ENCODE measurements around the gene ANTKMT.
A peak's percentile ranks its signal among the peaks of the same experiment; 100 is the strongest.

ANTKMT gene

GRCh38 chr16:720990-721764, at the start of gene ANTKMT:
TSS of gene ANTKMT (plus strand) at chr16:721146. CDS start at chr16:721275, 129 bp downstream.
- in situ Hi-C loops (cut with HindIII; ENCODE audit: low pct_ligation_motif_present, low pct_unique_long_range_greater_than_20kb, low sequenced_read_pairs), result no loop called here
- peak; percentile 91 for DNase-seq

GRCh38 chr16:671353-672131, 49.4 kb upstream of the ANTKMT start:
- in situ Hi-C loops (cut with HindIII; ENCODE audit: low pct_ligation_motif_present, low pct_unique_long_range_greater_than_20kb, low sequenced_read_pairs), result no loop called here

DNA sequence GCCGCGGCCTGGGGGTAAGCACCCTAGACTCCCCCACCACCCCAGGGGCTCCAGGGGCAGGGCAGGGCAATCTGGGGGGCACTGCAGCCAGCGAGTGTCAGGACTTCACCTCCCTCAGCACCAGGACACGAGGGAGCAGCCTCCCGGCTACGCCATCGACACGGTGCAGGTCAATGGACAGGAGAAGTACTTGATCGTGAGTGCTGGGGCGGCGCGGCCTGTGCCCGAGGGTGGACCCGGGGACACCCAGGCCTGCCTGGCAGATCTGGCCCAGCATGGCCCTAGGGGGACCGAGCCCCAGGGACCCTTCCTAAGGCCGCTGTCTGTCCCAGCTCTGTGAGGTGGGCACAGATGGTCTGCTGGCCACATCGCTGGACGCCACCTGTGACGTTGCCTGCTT, 48.6 kb upstream of the ANTKMT start:
- no peak for DNase-seq
- in situ Hi-C loops (cut with HindIII; ENCODE audit: low pct_ligation_motif_present, low pct_unique_long_range_greater_than_20kb, low sequenced_read_pairs), result no loop called here

More at GRCh38 chr16:671353-672131, 49.4 kb upstream of the ANTKMT start:
- no peak for DNase-seq

DNA sequence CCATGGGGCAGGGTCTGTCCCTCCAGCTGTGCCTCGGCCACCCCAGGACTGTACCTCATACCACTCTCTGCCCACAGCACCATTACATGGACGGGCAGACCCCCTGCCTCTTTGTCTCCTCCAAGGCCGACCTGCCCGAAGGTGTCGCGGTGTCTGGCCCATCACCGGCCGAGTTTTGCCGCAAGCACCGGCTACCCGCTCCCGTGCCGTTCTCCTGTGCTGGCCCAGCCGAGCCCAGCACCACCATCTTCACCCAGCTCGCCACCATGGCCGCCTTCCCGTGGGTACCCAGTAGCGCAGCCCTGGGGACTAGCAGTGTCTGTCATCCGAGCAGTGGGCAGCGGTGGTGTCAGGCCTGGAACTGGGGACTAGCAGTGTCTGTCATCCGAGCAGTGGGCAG, 48.1 kb upstream of the ANTKMT start:
- DNase-seq, result no peak
- in situ Hi-C loops (cut with HindIII; ENCODE audit: low pct_ligation_motif_present, low pct_unique_long_range_greater_than_20kb, low sequenced_read_pairs), result no loop called here

DNA sequence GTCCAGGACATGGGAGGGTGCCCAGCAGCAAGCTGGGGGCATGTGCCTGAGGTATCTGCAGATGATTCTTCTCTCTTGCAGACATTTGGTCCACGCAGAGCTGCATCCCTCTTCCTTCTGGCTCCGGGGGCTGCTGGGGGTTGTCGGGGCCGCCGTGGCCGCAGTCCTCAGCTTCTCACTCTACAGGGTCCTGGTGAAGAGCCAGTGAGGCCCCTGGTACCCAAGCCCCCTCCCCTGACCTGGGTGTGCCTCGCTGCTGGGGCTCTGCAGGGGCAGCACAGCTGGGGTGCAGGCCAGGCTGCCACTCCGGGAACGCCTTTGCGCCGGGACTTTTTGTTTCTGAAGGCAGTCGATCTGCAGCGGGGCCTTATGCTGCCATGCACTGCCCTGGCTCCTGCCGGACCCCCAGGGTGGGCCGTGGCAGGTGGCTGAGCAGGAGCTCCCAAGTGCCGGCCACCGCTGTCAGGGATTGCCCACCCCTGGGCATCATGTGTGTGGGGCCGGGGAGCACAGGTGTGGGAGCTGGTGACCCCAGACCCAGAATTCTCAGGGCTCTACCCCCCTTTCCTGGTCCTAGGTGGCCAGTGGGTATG, 47.5 kb upstream of the ANTKMT start:
- in situ Hi-C loops (cut with HindIII; ENCODE audit: low pct_ligation_motif_present, low pct_unique_long_range_greater_than_20kb, low sequenced_read_pairs), result no loop called here
- no peak for DNase-seq

DNA sequence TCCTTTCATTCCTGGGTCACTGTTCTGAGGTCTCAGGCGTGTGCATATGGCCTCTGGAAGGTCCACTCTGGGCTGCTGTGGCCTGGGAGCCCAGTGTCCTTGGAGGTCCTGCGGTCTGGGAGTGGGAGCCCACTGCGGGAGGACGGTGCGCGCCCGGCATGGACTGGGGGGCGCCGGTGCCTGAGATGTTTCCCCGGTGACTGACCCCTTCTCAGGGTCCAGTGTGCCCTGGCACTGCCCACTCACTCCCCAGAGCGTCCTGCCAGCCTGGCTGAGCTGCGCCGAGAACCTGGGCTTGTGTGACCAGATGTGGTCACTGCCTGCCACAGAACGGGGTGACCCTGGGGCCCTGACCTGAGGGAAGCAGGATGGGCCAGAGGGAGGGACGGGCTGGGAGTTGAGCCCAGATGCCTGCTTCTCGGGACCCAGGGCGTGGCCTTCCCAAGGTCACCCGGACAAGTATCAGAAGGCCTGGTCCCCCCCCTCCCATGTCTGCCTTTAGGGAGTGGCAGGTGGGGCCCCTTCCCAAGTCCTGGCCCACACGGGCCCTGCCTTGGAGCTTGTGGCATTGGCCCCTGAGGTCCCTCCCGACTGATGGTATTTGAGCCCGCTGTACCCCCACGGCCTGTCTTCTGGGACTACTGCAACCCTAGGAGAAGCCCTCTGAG, 46.6 kb upstream of the ANTKMT start:
- in situ Hi-C loops (cut with HindIII; ENCODE audit: low pct_ligation_motif_present, low pct_unique_long_range_greater_than_20kb, low sequenced_read_pairs), result no loop called here
- DNase-seq, result no peak

DNA sequence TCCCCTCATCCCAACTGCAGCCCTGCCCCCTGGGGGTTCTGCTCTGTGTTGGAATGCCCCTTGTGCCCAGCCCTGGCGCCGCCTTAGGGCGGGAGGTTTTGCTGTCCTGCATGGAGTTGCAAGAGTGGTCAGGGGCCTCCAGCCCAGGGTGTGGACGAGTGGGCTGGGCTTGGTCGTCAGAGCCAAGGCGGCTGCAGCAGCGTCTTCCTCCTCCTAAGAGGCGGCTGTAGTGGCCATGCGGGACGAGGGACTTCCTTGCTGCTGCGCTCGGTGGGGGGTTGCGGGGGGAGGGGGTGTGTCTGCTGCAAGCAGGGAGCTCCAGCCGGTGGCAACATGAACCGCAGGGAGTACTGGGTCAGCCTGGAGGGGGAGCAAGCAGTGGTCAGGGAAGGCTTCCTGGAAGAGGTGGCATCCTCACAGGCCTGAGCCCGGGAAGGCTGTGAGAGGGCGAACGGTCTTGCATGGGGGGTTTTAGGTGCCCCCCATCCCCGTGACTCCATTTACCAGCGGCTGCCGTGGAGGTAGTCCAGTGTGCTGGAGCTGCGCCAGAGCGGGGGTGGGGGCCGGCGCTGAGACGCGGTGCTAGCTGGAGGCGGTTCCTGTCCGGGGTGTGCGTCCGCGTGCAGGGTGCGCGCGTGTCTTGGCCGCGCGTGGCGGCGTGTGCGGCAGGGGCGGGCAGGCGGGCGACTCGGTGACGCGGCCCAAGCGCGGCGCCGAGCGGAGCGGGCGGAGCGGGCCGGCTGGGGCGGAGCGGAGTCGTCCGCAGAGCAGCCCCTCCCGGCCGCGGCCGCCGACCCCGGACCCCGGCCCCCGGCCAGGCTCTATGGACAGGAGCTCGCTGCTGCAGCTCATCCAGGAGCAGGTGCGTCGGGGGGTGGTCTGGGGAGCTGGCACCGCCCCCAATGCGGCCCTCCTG, 45.7 kb upstream of the ANTKMT start, which contains the start of gene RHBDL1:
Gene RHBDL1, plus strand, starts transcription at position 704 of the 916 bp plus-strand sequence. Its CDS starts 120 bp downstream, at position 824.
- in situ Hi-C loops (cut with HindIII; ENCODE audit: low pct_ligation_motif_present, low pct_unique_long_range_greater_than_20kb, low sequenced_read_pairs), result no loop called here
- DNase-seq, result peak; percentile 58

- in situ Hi-C loops (cut with HindIII; ENCODE audit: low pct_ligation_motif_present, low pct_unique_long_range_greater_than_20kb, low sequenced_read_pairs), result no loop called here
- DNase-seq, result no peak
Measured at GRCh38 chr16:675884-676564, 44.9 kb upstream of the ANTKMT start.

DNA sequence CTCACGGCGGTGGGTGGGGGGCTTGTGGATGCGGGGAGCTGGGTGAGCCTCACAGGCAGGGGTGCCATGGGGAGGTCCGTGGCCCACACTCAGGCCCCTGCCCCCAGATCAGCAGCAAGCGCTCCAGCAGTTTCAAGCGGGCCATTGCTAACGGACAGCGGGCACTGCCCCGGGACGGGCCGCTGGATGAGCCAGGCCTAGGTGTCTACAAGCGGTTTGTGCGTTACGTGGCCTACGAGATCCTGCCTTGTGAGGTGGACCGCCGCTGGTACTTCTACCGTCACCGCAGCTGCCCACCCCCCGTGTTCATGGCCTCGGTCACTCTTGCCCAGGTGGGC, 44.4 kb upstream of the ANTKMT start:
- no peak for DNase-seq
- in situ Hi-C loops (cut with HindIII; ENCODE audit: low pct_ligation_motif_present, low pct_unique_long_range_greater_than_20kb, low sequenced_read_pairs), result no loop called here

DNA sequence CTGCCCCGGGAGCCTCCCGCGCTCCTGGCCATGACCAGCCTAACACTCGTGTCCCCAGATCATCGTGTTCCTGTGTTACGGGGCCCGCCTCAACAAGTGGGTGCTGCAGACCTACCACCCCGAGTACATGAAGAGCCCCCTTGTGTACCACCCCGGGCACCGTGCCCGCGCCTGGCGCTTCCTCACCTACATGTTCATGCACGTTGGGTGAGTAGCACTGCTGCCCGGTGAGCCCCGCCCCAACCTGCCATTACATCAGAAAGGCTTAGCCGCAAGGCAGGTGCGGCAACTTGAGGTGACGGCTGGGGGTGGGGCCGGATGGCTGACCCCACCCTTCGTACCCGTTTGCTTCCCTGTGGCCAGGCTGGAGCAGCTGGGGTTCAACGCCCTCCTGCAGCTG, 44.0 kb upstream of the ANTKMT start:
- in situ Hi-C loops (cut with HindIII; ENCODE audit: low pct_ligation_motif_present, low pct_unique_long_range_greater_than_20kb, low sequenced_read_pairs), result no loop called here
- no peak for DNase-seq

DNA sequence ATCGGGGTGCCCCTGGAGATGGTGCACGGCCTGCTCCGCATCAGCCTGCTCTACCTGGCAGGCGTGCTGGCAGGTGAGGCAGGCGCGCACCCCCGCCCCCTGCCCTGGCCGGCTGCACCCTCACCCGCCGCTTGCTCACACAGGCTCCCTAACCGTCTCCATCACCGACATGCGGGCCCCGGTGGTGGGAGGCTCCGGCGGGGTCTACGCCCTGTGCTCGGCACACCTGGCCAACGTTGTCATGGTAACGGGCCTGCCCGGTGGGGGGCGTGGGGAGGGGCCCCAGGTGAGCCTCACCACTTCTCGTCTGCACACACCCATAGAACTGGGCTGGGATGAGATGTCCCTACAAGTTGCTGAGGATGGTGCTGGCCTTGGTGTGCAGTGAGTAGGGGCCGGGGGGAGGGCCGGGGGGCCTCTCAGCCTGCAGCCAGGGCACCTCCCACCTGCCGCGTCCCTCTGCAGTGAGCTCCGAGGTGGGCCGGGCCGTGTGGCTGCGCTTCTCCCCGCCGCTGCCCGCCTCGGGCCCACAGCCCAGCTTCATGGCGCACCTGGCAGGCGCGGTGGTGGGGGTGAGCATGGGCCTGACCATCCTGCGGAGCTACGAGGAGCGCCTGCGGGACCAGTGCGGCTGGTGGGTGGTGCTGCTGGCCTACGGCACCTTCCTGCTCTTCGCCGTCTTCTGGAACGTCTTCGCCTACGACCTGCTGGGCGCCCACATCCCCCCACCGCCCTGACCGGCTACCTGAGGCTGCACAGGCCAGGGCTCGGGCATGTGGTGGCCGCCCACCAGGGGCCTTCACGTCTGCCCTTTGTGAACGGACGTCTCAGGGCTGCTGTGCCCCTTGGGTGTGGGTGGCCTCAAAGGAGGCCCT, 43.4 kb upstream of the ANTKMT start:
- no peak for DNase-seq
- in situ Hi-C loops (cut with HindIII; ENCODE audit: low pct_ligation_motif_present, low pct_unique_long_range_greater_than_20kb, low sequenced_read_pairs), result no loop called here

GRCh38 chr16:678209-678857, 42.6 kb upstream of the ANTKMT start:
- DNase-seq, result no peak
- in situ Hi-C loops (cut with HindIII; ENCODE audit: low pct_ligation_motif_present, low pct_unique_long_range_greater_than_20kb, low sequenced_read_pairs), result no loop called here

- in situ Hi-C loops (cut with HindIII; ENCODE audit: low pct_ligation_motif_present, low pct_unique_long_range_greater_than_20kb, low sequenced_read_pairs), result no loop called here
- peak; percentile 78 for DNase-seq
Measured at GRCh38 chr16:678858-679813, 41.8 kb upstream of the ANTKMT start.

DNA sequence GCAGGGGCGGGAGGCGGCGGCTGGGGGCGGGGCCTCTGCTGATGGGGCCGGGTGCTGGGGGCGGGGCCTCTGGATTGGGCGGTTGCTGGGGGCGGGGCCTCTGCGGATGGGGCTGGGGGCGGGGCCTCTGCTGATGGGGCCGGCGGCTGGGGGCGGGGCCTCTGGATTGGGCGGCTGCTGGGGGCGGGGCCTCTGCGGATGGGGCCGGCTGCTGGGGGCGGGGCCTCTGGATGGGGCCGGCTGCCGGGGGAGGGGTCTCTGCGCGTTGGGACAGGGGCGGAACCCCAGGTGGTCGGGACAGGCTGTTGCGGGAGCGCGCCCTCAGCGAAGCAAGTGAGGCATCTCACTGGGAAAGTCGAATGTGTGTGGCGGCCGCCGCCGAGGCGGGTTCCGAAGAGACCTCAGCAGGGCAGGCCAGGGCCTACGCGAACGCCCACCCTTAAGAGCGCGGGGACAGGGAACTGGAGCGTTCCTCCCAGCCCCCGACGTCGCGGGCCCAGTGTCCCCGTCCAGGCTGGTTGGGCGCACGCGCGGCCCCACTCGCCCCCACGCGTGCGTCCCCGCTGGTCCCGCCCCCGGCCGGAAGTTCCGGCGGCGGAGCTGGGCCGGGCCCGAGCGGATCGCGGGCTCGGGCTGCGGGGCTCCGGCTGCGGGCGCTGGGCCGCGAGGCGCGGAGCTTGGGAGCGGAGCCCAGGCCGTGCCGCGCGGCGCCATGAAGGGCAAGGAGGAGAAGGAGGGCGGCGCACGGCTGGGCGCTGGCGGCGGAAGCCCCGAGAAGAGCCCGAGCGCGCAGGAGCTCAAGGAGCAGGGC, 40.9 kb upstream of the ANTKMT start, which contains the start of gene STUB1:
Gene STUB1, plus strand, starts transcription at position 597 of the 811 bp plus-strand sequence. Its CDS starts 116 bp downstream, at position 713.
- in situ Hi-C loops (cut with HindIII; ENCODE audit: low pct_ligation_motif_present, low pct_unique_long_range_greater_than_20kb, low sequenced_read_pairs), result no loop called here
- peak; percentile 89 for DNase-seq
